Measurements from ENCODE around the gene PPM1M.
"Not testable (repeated sequence)": the region's sequence is repeated elsewhere in the genome, so short reads cannot be mapped to it uniquely, and the experiment has no call there.

The PPM1M gene

DNA sequence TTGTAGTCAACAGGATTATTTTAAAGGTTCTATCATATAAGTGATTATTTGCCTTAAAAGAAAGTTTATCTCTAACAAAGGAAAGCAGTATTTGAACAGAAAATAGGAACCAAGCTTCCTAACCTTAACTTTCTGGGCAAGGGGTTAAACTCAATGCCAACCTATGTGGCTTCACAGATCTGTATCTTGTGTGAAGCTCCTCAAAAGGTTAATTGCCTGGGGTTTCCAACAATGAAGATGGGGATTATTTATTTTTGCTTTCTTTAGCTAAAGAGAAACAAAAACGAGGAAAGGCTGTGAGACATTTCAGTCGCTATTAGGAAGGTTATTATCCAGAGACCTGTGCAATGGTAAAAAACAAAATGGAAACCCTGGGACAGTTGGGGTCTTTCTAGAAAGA is 34.0 kb downstream of the PPM1M start:
- DNase-seq = peak; percentile 50

GRCh38 chr3:52280050-52280461 is 34.5 kb downstream of the PPM1M start:
- no peak for DNase-seq

DNA sequence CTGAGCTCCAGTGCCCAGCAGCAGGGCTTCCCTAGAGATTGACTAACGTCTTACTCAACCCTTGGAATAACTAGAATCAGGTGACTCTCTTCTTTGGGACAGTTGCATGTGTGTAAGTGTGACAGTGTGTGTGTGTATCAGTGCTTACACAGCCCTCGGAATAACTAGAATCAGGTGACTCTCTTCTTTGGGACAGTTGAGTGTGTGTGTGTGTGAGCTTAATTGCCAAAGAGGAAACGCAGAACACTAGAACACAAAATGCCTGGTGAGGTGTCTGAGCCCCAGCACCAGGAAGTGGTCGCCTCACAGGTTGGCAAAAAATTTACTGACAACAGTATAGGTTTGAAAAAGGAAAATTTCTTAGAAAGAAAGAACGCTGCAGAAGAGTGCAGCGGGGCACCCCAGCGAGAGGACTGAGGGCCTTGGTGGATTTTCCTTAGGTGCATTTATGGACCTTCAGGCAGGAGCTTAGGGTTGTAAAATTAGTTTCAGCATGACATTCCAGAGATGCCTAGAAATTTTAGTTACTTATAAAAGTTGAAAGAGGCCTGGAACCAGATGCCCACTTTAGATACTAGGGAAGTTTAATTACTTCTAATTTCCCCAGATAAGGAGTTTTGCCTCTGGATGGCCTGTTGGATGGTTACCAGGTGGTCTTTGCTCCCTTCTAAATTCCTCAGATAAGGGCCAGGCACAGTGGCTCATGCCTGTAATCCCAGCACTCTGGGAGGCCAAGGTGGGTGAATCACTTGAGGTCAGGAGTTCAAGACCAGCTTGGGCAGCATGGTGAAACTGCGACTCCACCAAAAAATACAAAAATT is 36.6 kb downstream of the PPM1M start:
- peak; percentile 74 for DNase-seq

DNA sequence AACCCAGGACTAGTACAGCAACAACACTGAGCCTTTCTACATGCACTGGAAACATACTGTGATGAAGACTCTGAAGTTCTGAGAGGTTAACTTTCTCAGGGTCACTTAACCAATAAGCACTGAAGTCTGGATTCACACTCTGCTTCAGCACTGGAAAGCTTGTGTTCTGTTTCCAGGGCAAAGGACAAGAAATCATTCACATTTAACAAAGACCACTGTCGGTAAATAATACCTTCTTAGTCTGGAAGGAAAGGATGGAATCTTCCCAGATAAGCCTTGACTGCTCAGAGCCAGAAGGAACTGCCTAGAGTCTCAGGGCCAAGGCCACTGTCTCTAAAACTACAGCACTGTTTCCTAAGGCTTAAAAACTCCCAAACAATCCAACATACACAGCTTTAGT is 37.7 kb downstream of the PPM1M start:
- DNase-seq = no peak

DNA sequence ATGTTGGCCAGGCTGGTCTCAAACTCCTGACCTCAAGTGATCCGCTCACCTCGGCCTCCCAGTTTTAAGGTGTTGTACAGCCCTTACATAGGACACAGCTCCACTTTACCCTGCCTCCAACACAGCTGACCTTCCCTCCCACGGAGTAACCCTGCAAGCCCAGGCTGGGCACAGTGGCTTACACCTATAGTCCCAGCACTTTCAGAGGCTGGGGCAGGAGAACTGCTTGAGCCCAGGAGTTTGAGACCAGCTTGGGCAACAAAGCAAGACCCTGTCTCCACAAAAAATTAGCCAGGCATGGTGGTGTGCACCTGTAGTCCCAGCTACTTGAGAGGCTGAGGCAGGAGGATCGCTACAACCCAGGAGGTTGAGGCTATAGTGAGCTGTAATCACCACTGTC is 38.5 kb downstream of the PPM1M start:
- DNase-seq = not testable (repeated sequence)

DNA sequence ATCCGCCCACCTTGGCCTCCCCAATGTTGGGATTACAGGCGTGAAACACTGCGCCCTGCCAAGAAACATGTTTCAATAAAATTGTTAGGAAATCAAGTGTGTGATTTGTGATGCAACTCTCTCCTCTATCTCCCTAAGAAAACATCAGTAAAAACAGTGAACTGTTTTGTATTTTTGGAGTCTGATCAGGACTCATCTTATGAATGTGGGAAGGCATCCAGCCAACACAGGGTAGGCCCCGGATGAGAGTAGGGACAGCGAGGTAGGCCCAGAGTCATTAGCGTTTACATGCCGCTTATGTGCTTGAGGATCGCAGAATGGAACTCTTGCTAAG is 41.2 kb downstream of the PPM1M start:
- DNase-seq = no peak

DNA sequence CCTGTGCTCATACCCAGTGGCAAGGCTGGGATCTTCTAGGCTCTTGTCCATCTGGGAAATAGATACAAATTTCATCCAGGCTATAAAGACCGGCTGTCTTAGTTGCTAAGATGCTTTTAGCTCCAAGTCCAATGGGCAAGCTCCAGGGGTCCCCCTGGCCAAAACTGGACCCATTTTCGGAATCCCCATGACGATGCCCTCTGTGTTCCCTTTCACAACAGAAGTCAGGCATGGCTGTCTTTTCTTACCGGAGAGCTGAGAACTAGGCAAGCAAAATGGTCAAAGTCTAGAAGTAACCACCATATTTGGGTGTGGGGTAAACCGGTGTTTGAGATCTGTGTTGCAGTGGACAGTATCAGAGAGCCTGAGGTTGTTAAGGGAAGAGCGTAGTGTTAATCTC is 43.1 kb downstream of the PPM1M start:
- DNase-seq = no peak

DNA sequence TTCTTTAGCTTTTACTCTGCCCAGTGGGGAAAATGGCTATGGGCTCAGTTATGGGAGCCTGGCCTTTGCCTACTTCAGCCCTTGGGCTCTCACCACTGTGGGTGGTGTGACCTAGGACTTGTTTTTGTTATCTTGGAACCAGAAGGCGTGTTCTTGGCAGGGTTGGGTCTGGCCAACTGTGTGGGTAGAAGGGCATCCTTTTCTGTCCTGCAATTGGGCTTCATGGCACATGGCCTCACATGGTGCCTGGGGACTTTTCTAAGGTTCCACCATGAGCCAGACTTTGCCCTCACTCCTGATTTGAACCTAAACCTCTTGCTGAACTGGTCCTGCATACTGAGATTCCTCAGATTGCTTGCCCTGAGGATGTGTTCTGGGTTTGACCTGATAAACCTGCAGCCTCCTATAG is 43.8 kb downstream of the PPM1M start:
- DNase-seq = no peak

GRCh38 chr3:52289747-52290595 is 44.4 kb downstream of the PPM1M start:
- no peak for DNase-seq

GRCh38 chr3:52290596-52291507 is 45.3 kb downstream of the PPM1M start:
- DNase-seq = no peak

DNA sequence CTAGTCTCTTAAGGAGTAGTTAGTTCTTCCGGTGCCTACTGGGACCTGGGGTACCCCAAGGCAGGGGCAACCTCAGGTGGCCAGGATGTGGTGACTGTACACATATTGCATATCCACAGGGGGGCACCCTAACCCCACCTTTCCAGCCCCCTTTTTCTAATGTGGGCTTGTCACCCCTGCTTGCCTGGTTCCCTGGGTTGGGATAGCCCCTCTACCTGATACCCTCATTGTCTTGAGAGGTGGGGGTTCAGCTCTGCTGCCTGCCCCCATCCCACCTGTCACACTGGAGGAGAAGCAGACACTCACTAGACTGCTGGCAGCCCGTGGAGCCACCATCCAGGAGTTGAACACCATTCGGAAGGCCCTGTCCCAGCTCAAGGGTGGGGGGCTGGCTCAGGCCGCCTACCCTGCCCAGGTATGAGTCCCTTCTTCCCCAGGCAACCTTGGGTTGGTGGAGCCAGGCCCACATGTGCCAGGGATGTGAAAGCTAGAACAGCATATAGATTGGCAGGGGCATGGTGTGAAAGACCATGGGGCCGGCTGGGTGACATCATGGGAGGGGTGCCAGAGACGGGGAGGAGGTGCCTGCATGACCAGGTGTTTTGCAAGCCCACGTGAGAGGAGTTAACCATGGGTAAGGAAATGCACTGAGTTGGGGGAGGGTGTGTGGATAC is 46.1 kb downstream of the PPM1M start:
- DNase-seq = peak; percentile 48

DNA sequence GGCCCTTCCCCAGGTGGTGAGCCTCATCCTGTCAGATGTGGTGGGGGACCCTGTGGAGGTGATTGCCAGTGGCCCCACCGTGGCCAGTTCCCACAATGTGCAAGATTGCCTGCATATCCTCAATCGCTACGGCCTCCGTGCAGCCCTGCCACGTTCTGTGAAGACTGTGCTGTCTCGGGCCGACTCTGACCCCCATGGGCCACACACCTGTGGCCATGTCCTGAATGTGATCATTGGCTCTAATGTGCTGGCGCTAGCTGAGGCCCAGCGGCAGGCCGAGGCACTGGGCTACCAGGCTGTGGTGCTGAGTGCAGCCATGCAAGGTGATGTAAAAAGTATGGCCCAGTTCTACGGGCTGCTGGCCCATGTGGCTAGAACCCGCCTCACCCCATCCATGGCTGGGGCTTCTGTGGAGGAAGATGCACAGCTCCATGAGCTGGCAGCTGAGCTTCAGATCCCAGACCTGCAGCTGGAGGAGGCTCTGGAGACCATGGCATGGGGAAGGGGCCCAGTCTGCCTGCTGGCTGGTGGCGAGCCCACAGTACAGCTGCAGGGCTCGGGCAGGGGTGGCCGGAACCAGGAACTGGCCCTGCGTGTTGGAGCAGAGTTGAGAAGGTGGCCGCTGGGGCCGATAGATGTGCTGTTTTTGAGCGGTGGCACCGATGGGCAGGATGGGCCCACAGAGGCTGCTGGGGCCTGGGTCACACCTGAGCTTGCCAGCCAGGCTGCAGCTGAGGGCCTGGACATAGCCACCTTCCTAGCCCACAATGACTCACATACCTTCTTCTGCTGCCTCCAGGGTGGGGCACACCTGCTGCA is 46.9 kb downstream of the PPM1M start:
- no peak for DNase-seq

- DNase-seq = no peak
These were observed 48.1 kb downstream of the PPM1M start for GRCh38 chr3:52293491-52294319.

DNA sequence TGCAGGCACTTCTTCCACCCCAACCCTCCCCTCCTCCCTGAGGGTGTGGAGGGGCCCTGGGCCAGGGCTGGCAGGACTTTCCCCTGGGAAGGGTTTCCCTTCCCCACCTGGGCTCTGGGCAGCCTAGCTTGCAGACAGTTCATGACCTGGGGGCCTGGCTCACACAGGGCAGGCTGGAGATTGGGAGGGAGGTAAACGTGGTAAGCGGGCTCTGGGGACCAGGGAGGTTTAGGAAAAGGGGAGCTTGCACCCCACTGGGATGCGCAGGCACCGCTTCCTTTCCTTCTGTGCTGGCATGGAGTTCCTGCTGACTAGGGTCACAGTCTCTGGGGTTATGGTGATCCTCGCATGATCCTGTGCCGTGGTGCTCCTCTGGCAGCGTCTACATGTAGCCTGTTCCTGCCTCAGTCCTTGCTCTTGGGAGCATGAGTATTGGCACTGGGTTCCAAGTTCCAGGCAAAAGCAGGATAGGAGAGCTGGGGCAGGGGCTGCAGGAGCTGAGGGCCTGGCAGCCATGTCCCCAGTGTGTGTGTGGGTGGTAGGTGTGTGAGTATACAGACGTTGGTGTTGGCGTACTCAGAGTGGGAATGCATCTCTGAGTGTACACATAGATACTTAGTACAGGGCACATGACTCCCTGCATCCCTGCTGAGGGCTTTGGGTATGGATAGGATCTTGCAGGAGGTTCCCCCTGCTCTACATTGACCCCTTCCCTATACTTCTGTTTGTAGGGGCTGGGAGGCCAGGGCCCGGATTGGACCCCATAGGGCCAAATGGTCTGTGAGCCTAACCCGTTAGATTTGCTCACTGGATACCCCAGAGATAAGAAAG is 49.0 kb downstream of the PPM1M start:
- no peak for DNase-seq

- DNase-seq = no peak
These were observed 50.2 kb downstream of the PPM1M start for GRCh38 chr3:52295671-52296208.

GRCh38 chr3:52297242-52298148 is 51.9 kb downstream of the PPM1M start:
- no peak for DNase-seq

DNA sequence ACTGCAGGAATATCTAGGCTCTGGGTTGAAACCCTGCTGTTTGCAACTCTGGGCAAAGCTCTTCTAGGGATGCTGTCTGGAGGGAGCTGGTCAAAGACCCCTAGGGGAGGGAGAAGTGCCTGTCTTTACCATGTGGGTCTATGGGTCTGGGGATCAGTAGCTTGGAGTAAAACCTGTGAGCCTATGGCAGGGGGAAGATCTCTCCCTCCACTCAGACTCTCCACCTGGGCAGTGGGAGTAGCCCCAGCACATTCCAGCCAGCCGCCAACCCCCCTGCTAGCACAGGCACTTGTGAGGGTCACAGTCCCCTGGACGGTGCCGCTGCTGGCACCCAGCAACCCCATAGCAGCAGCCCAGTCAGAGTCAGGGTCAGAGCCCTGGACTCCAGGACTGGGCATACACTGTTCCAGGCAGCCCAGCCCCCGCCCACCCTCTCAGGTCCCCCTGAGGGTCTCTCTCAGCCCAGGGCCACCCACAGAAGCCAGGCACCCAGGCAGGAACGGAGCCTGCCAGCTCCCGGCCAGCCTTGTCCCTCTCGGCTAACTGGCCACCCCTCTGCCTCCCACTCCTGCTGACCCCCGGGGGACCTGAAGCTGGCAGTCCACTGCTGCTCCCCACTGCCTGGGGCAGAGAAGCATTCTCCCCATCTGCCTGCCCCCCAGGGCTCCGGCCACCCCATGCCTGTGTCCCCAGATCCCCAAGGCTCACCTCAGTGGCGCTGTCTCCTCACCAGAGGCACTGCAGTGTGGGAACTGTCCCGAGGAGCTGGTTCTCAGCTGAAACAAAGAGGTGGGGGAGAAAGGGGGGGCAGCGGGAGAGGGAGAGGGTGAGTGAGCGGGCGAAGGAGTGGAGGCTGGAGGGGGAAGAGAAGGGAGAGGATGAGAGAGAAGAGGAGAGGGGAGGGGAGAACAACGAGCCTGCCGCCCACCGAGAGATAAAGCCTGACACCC is 52.9 kb downstream of the PPM1M start:
- no peak for DNase-seq
